GM21825 (cell line): ENCODE measurements around the gene RNASE12.
A peak's percentile ranks its signal among the peaks of the same experiment; 100 is the strongest.
"Not testable (repeated sequence)": the region's sequence is repeated elsewhere in the genome, so short reads cannot be mapped to it uniquely, and the experiment has no call there.

Source experiments
- ATAC-seq: cut with Tn5 transposase; IDR thresholded peaks from one replicate; pipeline ENCODE4 v1.9.1; 2021; ENCODE audit warnings: mild to moderate bottlenecking, moderate library complexity; ENCODE audit not compliant: unreplicated experiment

RNASE12 gene, protein sequence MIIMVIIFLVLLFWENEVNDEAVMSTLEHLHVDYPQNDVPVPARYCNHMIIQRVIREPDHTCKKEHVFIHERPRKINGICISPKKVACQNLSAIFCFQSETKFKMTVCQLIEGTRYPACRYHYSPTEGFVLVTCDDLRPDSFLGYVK

DNA sequence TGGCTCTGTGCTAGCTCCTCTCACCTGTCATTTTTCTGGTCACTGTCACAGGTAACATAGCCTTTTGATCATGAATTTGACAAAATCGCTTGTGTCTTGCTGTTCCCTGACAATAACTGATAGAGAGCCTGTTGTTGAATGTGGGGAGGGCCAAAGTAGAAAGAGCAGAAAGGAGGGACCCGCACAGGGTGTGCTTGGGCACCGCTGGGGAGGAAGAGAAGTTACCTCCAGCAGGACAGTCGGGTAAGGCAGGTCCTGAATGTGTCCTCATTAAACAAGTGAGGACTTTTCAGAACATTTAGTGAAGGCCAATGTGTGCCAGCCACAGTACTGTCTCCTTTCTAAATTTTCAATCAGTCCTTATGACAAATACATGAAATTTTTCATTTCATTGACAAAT is at the start of gene RNASE12:
RNASE12 (minus strand) TSS at position 142 of the 400 bp plus-strand sequence. CDS start 653 bp downstream, outside the sequence.
- ATAC-seq = no peak

DNA sequence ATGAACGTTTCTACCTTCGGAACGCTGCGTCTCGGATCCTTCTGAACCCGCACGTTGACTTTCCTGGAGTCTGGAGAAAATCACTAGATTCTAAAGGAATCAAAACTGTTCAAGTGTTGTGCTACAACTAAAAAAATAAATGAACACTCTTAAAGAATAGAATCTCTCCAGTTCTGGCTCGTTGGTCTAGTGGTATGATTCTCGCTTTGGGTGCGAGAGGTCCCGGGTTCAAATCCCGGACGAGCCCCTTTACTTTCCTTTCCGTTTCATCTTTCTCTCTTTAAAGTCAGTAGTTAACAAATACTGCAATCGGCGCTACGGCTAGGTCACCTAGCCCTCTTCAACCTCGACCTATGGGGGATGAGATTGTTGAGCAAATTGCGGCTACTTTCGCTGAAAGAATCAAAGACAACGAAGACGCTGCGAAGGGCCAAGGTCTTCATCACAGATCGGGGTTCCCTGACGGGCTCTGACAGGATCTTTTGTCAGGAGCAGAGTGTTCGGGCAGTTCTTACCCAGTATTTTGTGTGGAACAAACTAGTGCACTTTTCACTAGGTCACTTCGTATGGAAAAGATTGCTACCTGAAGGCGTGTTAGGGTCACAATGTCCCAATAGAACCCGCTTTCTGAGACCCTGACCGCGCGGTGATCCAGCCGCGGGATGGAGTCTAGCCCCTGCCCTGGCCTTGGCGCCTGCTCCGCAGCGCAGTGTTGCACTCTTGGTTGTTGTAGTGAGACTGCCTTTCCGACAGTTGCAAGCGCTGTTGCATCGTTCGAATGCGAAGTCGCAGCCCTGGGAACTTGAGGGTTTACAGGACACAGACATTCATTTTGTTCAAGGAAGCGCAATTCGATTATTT is 41.9 kb upstream of the RNASE12 start:
- peak; percentile 44 for ATAC-seq

DNA sequence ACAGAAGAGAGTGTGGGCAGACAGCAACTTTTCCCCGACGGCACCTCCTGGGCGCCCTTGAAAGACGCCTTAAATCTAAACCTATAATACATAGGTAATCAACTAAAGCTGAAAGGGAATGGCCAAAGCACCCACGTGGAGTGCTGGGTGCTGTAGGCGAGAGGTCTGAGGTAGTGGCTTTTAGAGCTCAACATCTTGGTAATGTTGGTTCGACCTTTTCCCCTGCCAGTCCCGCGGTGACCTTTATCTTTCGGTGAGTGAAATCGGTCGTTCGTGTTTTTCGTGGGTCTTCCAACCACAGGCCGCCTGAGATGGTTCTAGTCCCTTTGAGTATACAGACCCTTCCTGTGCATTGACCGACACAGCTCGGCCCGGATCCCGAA is 41.3 kb upstream of the RNASE12 start:
- ATAC-seq = peak; percentile 3

DNA sequence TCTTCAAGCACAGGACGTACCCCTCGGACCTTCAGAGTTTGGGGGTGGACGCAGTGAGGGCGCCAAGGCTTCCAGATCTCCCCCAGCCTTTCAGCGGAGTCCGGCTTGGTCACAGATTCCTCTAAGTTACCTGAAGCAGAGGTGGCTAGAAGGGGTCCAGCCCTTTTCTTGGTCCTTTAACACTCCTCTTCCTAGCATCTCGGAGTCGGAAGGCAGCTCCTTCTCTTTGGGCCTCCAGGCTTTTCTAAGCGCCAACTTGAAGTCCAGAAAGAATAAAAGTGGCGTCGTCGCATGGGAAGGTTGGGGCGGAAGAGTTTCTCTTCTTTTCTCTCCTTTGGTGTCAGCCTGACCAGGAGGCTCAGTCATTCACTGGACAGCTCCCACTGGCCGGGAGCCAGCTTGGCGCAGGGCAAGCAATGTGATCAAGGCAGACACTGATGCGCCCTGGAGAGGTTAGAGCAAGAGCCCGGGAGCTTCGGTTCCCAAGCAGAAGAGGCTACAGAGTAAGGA is 40.8 kb upstream of the RNASE12 start:
- ATAC-seq = no peak

DNA sequence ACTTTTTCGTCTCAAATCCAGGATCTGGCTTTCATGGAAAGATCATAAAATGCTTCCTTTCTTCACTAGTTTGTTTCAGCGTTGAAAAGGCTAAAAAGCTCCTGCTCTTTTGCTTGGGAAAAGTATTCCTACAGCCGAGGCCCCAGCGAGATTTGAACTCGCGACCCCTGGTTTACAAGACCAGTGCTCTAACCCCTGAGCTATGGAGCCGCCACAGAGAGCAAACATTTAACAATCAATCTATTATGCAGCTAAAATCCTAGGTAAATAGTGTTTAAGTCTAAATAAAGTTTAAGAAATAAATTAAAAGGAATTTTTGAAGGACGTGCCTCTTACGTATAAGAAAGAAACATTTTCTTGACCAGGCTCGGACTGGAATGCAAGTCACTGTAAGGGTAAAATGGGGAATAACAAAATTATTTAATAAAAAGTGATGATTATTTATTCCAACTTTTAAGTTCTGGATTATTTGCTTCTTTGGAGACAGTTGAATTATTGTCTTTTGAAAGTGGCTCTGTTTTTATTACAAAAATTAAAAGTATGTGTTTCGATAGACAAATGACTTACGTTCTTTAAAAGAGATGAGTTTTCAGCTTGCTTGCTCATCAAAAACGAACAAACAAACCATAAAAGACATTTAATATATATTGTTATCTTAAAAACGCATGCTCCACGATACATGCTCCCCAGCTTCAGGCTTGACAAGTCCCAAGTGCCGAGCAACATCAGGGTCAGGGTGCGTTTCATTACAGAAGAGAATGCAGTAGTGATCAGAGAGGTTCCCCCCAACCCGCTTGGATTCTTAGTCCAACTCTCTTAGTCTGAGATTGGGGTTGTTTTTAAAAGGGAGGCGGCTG is 40.1 kb upstream of the RNASE12 start:
- ATAC-seq = no peak

DNA sequence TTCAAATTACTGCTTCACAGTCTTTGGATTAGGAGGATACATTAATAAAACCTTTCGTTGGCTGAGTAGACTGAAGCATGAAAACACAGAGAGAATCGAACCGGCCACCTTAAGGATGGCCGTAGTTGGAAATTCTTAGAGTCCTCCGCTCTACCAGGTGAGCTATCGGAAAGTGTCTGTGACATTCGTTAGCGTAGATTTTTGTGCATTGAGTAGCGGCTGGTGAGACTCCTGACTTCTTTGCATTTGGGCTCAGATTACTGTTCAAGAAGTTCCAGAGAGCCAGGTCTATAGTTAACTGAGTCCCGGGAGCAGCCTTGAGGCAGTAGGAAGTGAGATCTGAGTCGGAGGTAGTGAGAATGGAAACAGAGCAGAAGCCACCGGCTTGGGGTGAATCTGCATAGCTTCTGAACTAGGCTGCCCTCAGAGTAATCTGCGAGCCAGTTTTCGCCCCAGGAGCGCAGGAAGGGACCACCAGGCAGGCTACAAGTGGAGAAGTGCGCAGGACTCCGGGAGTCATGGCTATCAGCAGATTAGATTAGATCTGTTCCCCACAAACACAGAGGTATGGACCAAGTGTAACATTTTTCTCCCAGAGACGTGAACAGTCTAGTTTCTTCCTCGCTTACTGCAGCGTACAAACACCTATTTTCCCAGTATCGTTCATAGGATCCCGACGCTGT is 39.3 kb upstream of the RNASE12 start:
- no peak for ATAC-seq

DNA sequence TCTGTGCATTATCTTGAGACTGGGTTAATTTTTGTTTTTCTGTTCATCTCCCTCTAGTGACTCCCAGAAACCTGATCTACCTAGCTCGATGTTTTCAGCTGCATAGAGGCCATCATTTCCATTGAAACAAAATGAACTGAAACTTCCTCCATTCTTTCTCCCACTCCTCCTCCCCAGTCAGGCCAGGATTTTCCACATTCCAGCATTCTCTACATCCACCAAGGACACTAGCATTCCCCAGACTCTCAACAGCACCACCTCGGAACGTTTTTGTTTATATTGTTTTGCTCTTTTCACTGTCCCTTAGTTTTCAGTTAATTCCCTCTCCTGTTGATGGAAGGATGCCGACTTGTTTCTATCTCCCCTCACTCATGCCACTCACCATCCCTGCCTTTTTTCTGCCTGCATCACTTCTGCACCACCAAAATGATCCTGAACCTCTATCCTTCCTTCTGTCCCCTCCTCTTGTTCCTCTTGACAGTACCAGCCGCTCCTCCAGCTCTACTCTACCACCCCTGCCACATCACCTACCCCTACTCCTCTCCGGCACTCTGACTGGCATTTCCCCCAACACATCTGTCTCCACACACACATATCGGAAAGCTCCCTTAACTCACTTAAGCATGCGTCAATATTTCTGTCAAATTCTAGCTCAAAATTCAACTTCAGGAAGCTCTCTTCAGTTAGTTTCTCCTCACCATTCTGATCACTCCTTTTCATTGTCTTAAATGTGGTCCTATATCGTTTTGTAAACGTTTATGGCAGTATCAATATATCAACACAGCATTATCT is 37.1 kb upstream of the RNASE12 start:
- no peak for ATAC-seq

DNA sequence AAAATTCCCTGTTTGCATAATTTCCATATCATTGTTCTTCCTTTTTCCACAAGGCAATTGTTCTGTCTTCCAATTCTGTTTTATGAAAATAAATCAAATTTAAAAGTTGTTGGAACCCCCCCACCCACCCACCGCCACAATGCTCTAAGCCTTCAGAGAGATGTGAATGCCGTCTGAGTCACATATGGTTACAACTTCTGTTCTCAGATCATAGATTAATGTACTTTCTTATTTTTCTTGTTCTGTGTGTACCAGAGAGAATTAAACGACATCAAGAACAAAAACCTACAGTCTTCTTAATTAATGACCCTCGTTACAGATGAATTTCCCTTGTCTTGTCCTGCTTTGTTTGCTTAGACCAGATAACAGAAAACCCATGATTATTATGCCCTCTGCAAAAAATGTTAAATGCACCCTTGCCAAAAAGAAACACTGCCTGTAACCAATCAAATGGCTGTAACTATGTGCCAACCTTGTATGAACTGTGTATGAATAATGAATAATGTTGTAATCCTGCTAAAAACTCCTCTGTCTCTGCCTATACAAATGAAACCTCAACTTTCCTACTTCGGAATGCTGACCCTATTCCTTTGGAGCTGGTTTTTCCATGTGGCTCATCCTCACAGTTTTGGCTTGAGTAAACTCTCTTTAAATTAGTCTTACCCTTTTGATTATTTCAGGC is 36.3 kb upstream of the RNASE12 start:
- no peak for ATAC-seq

DNA sequence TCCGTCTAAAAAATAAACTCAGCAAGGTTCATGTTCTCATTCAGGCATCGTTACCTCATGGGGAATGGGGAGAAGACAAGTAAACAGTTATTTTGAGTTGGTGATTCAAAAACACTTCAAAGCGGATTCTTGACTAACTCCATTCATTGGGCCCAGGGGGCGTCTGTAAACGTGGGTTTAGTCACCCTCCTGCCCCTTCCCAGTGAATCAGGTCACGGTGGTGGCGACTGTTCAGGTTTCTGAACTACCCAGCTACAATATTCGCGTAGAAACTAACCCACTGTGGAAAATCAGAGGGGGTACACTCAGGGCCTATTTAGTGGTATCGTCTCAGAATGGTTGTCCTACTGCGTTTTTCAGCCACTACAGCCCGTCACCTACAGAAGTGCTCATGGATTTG is 35.1 kb upstream of the RNASE12 start:
- ATAC-seq = no peak

DNA sequence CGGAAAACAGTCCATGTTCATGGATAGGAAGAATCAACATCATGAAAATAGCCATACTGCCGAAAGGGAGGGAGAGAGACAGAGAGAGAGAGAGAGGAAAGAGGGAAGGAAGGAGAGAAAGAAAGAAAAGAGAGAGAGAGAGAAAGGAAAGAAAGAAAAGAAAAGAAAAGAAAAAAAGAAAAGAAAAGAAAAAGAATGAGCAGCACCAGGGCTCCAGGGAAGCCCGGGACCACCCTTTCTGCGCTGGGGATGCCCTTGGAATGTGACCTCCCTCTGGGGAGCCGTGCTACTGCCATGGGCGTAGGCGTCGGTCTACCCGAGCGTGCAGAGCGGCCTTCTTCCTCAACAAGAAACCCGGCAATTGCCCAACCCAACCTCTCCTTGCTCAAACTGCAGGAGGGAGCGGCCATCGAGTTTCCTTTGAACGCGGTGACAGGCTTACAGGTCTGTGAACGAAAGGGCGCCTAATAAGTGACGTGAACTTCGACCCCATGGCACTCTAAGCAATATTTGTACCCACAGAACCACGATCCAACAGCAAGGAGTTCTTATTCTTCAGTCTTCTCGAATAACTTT is 33.4 kb upstream of the RNASE12 start:
- no peak for ATAC-seq

DNA sequence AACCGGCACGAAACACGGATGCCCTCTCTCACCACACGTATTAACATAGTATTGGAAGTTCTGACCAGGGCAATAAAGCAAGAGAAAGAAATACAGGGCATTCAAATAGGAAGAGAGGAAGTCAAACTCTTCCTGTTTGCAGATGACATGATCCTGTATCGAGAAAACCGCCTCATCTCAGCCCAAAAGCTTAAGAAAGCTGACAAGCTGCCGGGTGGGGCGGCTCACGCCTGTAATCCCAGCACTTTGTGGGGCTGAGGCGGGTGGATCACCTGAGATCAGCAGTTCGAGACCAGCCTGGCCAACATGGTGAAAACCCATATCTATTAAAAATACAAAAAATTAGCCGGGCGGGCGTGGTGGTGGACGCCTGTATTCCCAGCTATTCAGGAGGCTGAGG is 32.6 kb upstream of the RNASE12 start:
- no peak for ATAC-seq

DNA sequence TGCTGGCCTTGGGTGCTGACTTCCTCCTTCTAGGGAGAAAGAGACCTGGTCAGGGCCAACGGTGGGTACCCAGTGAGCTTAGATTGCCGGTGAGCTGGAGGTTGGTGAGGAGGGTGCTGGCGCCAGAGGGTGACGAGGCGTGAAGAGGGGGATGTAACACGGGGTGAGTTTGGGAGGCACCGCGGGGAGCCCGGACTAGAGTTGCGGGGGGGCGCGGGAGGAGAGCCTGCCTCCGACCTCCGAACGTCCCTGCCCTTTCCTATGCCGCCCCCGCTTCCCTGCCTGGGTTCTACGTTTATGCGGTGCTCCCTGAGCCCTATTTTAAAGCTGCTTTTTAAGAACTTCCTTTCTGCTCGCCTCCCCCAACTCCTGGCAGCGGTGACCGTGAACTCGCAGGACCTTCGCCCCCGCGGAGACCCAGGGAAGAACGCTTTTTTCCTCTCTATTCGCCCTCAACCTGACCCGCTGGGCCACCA is 31.7 kb upstream of the RNASE12 start:
- ATAC-seq = no peak

DNA sequence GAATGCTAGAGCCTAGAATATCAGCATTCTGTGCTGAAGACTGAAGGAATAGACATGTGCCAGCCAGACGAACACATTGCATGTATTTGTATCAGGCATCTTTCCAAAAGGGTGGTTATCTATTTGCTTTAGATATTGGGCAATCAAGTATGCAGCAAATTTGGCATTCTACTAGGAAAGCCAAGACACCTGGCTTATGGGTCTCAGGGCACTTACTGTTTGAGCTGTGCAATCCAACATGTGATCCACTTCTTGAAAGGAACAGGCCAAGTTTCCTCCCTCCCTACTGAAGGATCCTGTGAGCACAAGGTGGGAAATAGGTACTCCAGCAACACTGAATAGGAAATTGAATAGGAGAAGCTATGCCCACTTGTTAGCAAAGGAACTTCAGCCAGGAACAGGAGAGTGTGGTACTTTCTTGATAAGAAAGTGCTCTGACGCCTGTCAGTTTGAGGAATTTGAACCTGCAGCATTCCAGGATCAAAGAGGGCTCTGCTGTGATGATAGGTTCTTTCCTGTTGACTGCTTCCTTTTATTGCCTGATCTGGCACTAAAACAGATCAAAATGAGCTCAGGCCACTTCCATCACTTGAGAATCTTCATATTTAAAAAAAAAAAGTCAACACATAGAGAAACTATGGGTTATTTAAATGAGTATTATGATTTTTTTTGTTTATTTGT is 29.8 kb upstream of the RNASE12 start:
- no peak for ATAC-seq

DNA sequence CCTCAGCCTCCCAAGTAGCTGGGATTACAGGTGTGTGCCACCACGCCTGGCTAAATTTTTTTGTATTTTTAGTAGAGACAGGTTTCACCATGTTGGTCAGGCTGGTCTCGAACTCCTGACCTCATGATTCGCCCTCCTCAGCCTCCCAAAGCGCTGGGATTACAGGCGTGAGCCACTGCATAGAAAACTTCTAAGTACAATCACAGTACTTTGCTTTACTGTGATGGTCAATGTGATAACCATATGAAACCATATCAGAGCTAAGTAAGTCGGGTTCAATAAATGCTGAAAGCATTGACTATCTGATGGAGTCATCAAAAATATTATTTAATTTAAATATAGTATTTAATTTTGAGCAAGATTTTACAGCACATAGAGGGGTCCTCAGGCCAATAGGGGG is 28.5 kb upstream of the RNASE12 start:
- ATAC-seq = not testable (repeated sequence)

DNA sequence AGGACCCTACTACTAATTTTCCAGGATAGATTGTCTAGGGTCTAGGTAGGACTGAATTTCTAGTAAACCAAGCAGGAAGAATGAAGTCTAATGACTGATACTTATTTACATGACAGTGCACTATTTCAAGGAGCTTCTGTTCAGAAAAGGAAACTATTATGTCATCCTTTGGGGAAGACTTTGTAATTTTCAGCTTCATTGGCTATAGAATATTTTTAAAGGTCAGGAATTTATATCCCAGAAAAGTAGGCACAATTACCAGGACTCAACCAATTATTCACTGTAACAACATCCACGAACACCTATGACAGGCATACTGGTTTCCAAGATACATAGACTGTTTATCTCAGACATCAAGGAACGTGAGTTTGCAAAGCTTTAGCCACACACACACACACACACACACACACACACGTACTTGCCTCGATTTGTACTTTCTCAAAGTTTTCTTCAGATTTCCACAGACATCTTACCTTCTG is 27.1 kb upstream of the RNASE12 start:
- ATAC-seq = no peak

DNA sequence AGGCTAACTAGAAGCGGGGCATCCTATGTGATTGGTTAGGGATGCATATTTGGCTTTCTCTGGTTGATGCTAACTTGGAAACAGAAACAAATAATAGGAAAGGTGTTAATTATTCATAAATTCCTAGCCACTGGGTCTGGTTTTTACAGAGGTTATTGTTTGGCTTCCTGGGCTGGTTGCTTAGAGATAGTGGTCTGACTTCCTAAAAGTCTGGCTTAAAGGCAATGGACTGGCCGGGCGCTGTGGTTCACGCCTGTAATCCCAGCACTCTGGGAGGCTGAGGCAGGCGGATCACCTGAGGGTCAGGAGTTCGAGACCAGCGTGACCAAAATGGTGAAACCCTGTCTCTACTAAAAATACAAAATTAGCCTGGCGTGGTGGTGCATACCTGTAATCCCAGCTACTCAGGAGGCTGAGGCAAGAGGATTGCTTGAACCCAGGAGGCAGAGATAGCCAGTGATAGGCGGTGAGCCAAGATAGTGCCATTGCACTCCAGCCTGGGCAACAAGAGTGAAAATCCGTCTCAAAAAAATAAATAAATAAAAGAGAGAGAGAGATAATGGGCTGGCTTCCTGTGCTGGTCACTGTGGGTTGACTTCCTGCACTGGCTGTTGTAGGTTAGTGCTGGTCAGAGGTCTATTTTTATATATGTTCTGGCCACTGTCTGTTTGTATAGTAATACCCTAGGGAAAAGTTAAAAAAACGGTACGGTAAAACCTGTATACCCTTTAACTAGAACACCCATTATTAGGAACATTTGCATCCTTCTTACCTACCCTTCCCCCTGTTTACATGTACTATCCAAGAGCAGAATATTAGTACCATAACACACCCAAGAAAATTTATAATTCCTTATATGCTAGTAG is 26.2 kb upstream of the RNASE12 start:
- peak; percentile 30 for ATAC-seq

DNA sequence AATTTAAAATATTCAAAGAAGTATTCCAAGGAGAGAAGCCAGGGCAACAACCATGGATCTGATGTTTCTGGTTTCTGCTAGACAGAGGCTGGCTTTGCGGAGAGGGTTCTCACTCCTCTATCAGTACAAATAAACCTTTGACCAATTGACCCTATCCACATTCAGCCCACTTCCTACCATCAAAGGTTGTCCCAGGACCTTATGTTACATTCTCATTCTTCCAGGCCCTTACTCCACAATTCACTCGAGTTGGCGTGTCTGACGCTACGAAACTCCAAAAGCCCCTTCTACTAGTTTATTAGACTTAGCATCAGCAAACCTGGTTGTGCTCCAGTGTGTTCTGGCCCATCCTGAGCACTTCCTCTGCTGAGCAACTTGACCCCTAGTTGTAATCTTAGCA is 24.8 kb upstream of the RNASE12 start:
- ATAC-seq = no peak
